ENCODE data around the gene GLG1.
"Not testable (repeated sequence)": the region's sequence is repeated elsewhere in the genome, so short reads cannot be mapped to it uniquely, and the experiment has no call there.

GRCh38 chr16:74420612-74421481, 186.1 kb downstream of the GLG1 start, which contains the start of gene CLEC18B:
- TF ChIP-seq POLR2A (IDR thresholded peaks at IDR 0.05; ENCODE audit: low read depth, low read length); TAF1 (IDR thresholded peaks at IDR 0.05; ENCODE audit: low read depth, low read length); POU2F2 (IDR thresholded peaks at IDR 0.05; ENCODE audit: low read depth, low read length); POLR2AphosphoS5 (IDR thresholded peaks at IDR 0.05; ENCODE audit: low read depth, low read length); SPI1 (IDR thresholded peaks at IDR 0.05; ENCODE audit: low read depth, low read length); PAX5 (IDR thresholded peaks at IDR 0.05; ENCODE audit: insufficient read depth, low read length, severe bottlenecking): not testable (repeated sequence)

Measured in GM12891 (cell line).